WTC11 (cell line): ENCODE data around the gene GSTM4. TPM values are rescaled to one million over a fixed set of nuclear protein-coding genes. Genes with fewer than 3 reads are reported as not detected.

Source experiments
- ATAC-seq: fragments of 200-7000 bp; cut with Tn5 transposase; 2 replicates; pipeline ENCODE4 v1.10.0; 2021; ENCODE audit warnings: mild to moderate bottlenecking, moderate library complexity
- CTCF ChIA-PET: fragments of 300-600 bp; sonication (Branson Sonifier 250); formaldehyde crosslinking; loops from one replicate; lab custom pipeline; 2021; ENCODE audit warnings: antibody characterized with exemption; lab: Charles Lee
- POLR2A ChIA-PET: fragments of 350-600 bp; sonication (Branson Sonifier 250); formaldehyde crosslinking; loops from one replicate; lab custom pipeline; 2021; ENCODE audit warnings: antibody characterized with exemption; lab: Charles Lee
- DNase-seq: peaks from one replicate; pipeline ENCODE4 v3.0.0; 2021; ENCODE audit warnings: low spot score
- H3K27ac Mint-ChIP-seq: 2 replicates; pipeline ENCODE4 v1.8.0; 2021; ENCODE audit warnings: mixed read lengths
- H3K27me3 Mint-ChIP-seq: 2 replicates; pipeline ENCODE4 v1.8.0; 2021; ENCODE audit warnings: low read depth, mild to moderate bottlenecking, moderate library complexity, mixed read lengths
- H3K36me3 Mint-ChIP-seq: 2 replicates; pipeline ENCODE4 v1.8.0; 2021; ENCODE audit warnings: mixed read lengths
- H3K4me1 Mint-ChIP-seq: 2 replicates; pipeline ENCODE4 v1.8.0; 2022; ENCODE audit warnings: mixed read lengths
- H3K4me3 Mint-ChIP-seq: 2 replicates; pipeline ENCODE4 v1.8.0; 2021; ENCODE audit warnings: mild to moderate bottlenecking, moderate library complexity, mixed read lengths
- H3K9me3 Mint-ChIP-seq: 2 replicates; pipeline ENCODE4 v1.8.0; 2021; ENCODE audit warnings: mixed read lengths
- ATF1 ChIP-seq: sonication (generic); formaldehyde crosslinking; IDR thresholded peaks from 2 replicates; pipeline ENCODE4 v1.8.1; 2023; ENCODE audit warnings: mild to moderate bottlenecking, moderate library complexity, missing genetic modification reagents
- ATF2 ChIP-seq: sonication (generic); formaldehyde crosslinking; IDR thresholded peaks from 2 replicates; pipeline ENCODE4 v1.8.1; 2022; ENCODE audit warnings: low read depth, missing genetic modification reagents, borderline replicate concordance
- CTCF ChIP-seq: fragments of 200-600 bp; IDR thresholded peaks from 2 replicates; pipeline ENCODE4 v1.8.0; 2022; ENCODE audit warnings: antibody characterized with exemption
- E2F1 ChIP-seq: sonication (generic); formaldehyde crosslinking; IDR thresholded peaks from 2 replicates; pipeline ENCODE4 v1.8.0; 2022; ENCODE audit warnings: mild to moderate bottlenecking, missing genetic modification reagents
- ELF4 ChIP-seq: sonication (generic); formaldehyde crosslinking; IDR thresholded peaks from 2 replicates; pipeline ENCODE4 v1.8.1; 2022; ENCODE audit warnings: low read depth, mild to moderate bottlenecking, moderate library complexity, missing genetic modification reagents
- GABPB1 ChIP-seq: sonication (generic); formaldehyde crosslinking; IDR thresholded peaks from 2 replicates; pipeline ENCODE4 v1.8.1; 2023; ENCODE audit warnings: mild to moderate bottlenecking, missing genetic modification reagents
- GRHL2 ChIP-seq: fragments of 250-450 bp; sonication (Bioruptor Pico); IDR thresholded peaks from 2 replicates; pipeline ENCODE4 v1.8.0; 2022; ENCODE audit warnings: mild to moderate bottlenecking, moderate library complexity; ENCODE audit not compliant: insufficient replicate concordance, severe bottlenecking
- HMGA2 ChIP-seq: fragments of 250-450 bp; sonication (Bioruptor Pico); IDR thresholded peaks from 2 replicates; pipeline ENCODE4 v1.4.0; 2021; ENCODE audit warnings: mild to moderate bottlenecking, moderate library complexity
- HMGXB4 ChIP-seq: sonication (generic); formaldehyde crosslinking; IDR thresholded peaks from 2 replicates; pipeline ENCODE4 v1.8.1; 2023; ENCODE audit warnings: mild to moderate bottlenecking, moderate library complexity, missing genetic modification reagents
- MXD4 ChIP-seq: fragments of 250-450 bp; sonication (Bioruptor Pico); IDR thresholded peaks from 2 replicates; pipeline ENCODE4 v1.8.0; 2021; ENCODE audit warnings: mild to moderate bottlenecking, moderate library complexity, borderline replicate concordance
- PRDM15 ChIP-seq: sonication (generic); formaldehyde crosslinking; IDR thresholded peaks from 2 replicates; pipeline ENCODE4 v1.8.0; 2022; ENCODE audit warnings: missing genetic modification reagents
- PREB ChIP-seq: sonication (generic); formaldehyde crosslinking; IDR thresholded peaks from 2 replicates; pipeline ENCODE4 v1.8.1; 2022; ENCODE audit warnings: mild to moderate bottlenecking, missing genetic modification reagents, moderate library complexity, borderline replicate concordance
- STAT6 ChIP-seq: sonication (generic); formaldehyde crosslinking; conservative IDR thresholded peaks from 2 replicates; pipeline ENCODE4 v1.8.1; 2023; ENCODE audit warnings: mild to moderate bottlenecking, low read depth, missing genetic modification reagents, moderate library complexity
- TCF7 ChIP-seq: sonication (generic); formaldehyde crosslinking; IDR thresholded peaks from 2 replicates; pipeline ENCODE4 v1.8.0; 2022; ENCODE audit warnings: mild to moderate bottlenecking, low read depth, missing genetic modification reagents, moderate library complexity
- USF2 ChIP-seq: sonication (generic); formaldehyde crosslinking; IDR thresholded peaks from 2 replicates; pipeline ENCODE4 v1.8.1; 2023; ENCODE audit warnings: mild to moderate bottlenecking, missing genetic modification reagents, moderate library complexity
- ZBTB21 ChIP-seq: sonication (generic); formaldehyde crosslinking; IDR thresholded peaks from 2 replicates; pipeline ENCODE4 v1.8.1; 2023; ENCODE audit warnings: mild to moderate bottlenecking, missing genetic modification reagents, borderline replicate concordance
- ZNF232 ChIP-seq: sonication (generic); formaldehyde crosslinking; IDR thresholded peaks from 2 replicates; pipeline ENCODE4 v1.8.0; 2022; ENCODE audit warnings: mild to moderate bottlenecking, missing genetic modification reagents
- ZNF396 ChIP-seq: fragments of 250-450 bp; sonication (Bioruptor Pico); IDR thresholded peaks from 2 replicates; pipeline ENCODE4 v1.8.0; 2021; ENCODE audit warnings: mild to moderate bottlenecking, moderate library complexity, borderline replicate concordance
- ZNF425 ChIP-seq: fragments of 250-450 bp; sonication (Bioruptor Pico); conservative IDR thresholded peaks from 2 replicates; pipeline ENCODE4 v1.9.0; 2021; ENCODE audit warnings: mild to moderate bottlenecking
- total RNA-seq: library from RNA; stranded (reverse); gene quantifications from 3 replicates; pipeline ENCODE4 v1.2.3, GENCODE V29; 2021

The GSTM4 gene
- total RNA-seq, 1 experiment from 2014 or later: 16.7 TPM

- Mint-ChIP-seq H3K9me3 (no peaks in the 10 kb centered on the region), H3K27ac (no peak overlapping the region), H3K4me3 (peak overlapping the region; percentile 91; the same call in 1 of the 2 replicates), H3K36me3 (no peaks in the 10 kb centered on the region), H3K4me1 (peaks cover 12% of the 10 kb centered on the region), H3K27me3 (peaks cover 37% of the 10 kb centered on the region)
- ATAC-seq: no peak
- no peak for DNase-seq
- TF ChIP-seq E2F1 (CRISPR knock-in tag) (no peak), PREB (no peak), ZNF425 (CRISPR knock-in tag) (no peak), GRHL2 (CRISPR knock-in tag) (no peak), USF2 (CRISPR knock-in tag) (no peak), ATF2 (no peak), ZNF232 (CRISPR knock-in tag) (no peak), PRDM15 (CRISPR knock-in tag) (no peak), ZNF396 (no peak), STAT6 (CRISPR knock-in tag) (no peak), MXD4 (CRISPR knock-in tag) (no peak), CTCF (no peak), ZBTB21 (no peak), TCF7 (no peak), GABPB1 (no peak), ELF4 (CRISPR knock-in tag) (no peak), HMGXB4 (no peak), ATF1 (no peak), HMGA2 (CRISPR knock-in tag) (no peak)
- CTCF ChIA-PET: interaction anchor here (0.7 to 4.3 kb wide), 4 partner anchors 15 to 330 kb away, joined by 4 to 45 read pairs (median 13); partner anchors contain the start of gene AHCYL1
- POLR2A ChIA-PET: no interaction called here
Measured at GRCh38 chr1:109654519-109654918, 1.4 kb upstream of the GSTM4 start.
